Left ventricle myocardium superior (tissue), 1 donor: Measurements from ENCODE around the gene CCL15. TPM values are rescaled to one million over a fixed set of nuclear protein-coding genes. Genes with fewer than 3 reads are reported as not detected.
A peak's percentile ranks its signal among the peaks of the same experiment; 100 is the strongest.
"Not testable (repeated sequence)": the region's sequence is repeated elsewhere in the genome, so short reads cannot be mapped to it uniquely, and the experiment has no call there.

ENCODE experiments used
- ATAC-seq: fragments of 200-7000 bp; cut with Tn5 transposase; one replicate; pipeline ENCODE4 v1.9.1; 2020; ENCODE audit warnings: mild to moderate bottlenecking, moderate library complexity
- DNase-seq: peaks from one replicate; pipeline ENCODE4 v3.0.0-alpha.2; 2020
- intact Hi-C: fragments of 100-400 bp; cut with micrococcal nuclease; formaldehyde crosslinking; loops from one replicate; pipeline ENCODE4 v1.11.0; 2022
- long read RNA-seq: library from polyadenylated mRNA; unstranded; transcript quantifications from one replicate; pipeline ENCODE4 v2.0.0, GENCODE V29; 2021
- total RNA-seq: library from RNA; stranded (reverse); fragmentation: NEBNext Ultra II Directional; extraction: Animal tissue kit (Norgen Biotek cat#: 25700); gene quantifications from one replicate; pipeline ENCODE4 v1.2.1, GENCODE V29; 2021
- donor health status: DM: no; HTN: yes; CAD: no; lungs with severe emphysema.

CCL15 gene, protein sequence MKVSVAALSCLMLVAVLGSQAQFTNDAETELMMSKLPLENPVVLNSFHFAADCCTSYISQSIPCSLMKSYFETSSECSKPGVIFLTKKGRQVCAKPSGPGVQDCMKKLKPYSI
- not detected for total RNA-seq
- long read RNA-seq: 0 reads

DNA sequence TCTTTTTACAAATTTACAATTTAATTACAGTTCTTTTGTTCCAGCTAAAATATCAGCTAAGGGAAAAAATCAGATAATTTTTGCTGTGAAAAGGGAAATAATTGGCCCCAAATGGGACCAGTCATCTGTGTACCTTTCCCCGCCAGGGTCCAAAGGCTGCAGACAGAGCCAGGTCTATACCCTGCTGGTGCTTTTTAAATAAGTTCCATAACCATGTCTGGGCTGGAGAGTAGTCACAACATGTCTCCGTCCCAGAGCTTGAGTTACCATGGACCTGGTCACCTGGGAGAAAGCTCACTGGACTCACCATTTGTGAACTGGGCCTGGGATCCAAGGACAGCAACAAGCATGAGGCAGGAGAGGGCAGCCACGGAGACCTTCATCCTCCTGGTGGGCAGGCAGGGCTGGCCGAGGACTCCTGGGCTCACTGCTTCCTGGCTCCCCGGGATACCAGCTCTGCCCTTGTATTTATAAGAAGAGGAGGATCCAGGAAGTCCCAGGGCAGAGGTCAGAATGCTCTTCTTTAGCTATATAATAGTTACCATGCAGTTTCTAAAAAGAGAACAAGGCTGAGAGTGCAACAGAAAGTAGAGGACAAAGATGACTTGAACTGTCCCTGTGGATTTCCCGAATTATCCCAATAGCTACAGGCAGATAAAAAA is at the start of gene CCL15:
CCL15 (minus strand) TSS at position 444 of the 662 bp plus-strand sequence; CDS start at position 383, 61 bp downstream.
- intact Hi-C loops: no loop called here
- no peak for ATAC-seq

DNA sequence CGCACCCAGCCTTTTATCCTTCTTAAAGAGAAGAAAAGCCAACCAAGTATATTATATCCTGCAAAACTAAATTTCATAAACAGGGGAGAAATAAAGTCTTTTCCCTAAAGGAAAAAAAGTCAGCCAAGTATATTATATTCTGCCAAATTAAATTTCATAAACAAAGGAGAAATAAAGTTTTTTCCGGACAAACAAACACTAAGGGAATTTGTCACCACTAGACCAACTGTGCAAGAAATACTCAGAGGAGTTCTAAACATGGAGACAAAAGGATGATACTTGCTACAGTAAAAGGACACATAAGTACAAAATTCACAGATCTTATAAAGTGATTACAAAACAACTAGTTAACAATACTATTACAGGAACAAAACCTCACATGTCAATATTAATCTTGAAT is 48.3 kb upstream of the CCL15 start:
- intact Hi-C loops: no loop called here
- DNase-seq (no peak), ATAC-seq (no peak)

More for the DNA sequence above, at the start of gene CCL15:
- DNase-seq: no peak

DNA sequence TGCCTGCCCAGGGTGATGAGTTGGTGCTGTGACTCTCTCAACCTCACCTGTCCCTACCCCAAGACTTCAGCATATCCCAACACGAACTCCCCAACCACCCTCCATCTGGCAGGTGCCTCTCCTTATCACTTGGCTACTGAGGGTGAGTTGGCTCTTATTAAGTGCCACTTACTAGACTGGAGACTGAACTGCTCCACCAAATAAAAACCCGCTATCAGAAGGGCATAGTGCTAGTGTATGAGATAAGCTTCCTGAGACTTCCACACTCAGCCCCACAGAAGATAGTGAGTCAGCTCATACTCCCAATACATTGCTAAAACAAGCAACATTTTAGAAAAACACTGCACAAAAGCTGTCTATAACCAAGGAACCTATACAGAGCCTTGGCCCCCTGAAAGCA is 46.7 kb upstream of the CCL15 start:
- ATAC-seq (no peak), DNase-seq (no peak)
- intact Hi-C loops: no loop called here

DNA sequence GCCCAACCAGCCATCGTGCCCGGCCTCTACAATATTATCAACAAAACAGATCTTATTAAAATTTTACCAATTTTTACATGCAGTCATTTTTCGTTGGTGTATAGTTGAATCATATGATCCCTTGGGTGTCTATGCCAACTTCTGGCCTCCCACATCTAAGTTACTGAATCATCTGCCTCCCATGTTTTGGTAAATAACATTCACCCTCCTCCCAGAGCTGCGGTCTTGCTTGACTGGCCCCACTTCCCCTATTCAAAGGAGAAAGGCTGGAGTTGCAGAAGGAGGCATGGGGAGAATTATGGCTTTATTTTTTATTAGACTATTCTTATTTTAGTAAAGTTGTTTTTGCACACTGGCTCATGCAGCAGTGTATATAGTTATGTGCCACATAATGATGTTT is 34.9 kb upstream of the CCL15 start:
- intact Hi-C loops: no loop called here
- no peak for DNase-seq
- ATAC-seq: no peak

DNA sequence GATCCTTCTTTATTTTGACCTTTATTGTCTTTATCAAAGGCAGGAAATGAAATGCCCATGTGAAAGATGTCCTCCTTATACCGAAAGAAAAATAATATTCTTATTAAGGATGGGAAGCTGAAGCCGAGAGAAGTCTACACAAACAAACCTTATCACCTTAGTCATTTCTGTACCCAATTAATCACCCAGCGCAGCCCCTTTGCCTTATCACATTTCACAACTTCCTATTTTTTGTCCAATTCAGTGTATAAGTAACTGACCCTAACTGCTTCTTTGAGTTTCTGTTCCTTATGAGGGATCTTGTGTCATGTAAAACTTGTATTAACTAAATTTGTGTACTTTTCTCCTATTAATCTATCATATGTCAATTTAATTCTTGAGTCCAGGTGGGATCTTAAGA is 32.8 kb upstream of the CCL15 start:
- intact Hi-C loops: no loop called here
- DNase-seq (no peak), ATAC-seq (no peak)

DNA sequence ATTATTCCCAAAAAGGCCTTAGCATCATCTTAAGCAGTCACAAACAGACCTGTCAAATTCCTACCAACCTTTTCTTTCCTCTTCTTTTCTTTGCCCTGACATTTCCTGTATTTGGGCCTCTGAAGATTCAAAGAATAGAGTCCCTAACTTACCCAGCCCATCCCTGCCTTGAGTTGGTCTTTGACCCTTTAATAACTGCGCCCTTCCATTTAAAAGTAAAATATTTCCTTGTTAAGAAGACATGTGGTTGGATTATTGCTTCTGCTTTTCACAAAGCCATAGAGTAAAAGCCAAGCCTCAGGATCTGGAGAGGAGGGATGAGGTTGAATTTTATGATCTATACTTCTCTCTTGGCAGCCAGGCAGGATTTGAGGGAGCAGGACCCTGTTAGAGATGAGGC is 29.6 kb upstream of the CCL15 start:
- DNase-seq: no peak
- intact Hi-C loops: no loop called here
- ATAC-seq: no peak

DNA sequence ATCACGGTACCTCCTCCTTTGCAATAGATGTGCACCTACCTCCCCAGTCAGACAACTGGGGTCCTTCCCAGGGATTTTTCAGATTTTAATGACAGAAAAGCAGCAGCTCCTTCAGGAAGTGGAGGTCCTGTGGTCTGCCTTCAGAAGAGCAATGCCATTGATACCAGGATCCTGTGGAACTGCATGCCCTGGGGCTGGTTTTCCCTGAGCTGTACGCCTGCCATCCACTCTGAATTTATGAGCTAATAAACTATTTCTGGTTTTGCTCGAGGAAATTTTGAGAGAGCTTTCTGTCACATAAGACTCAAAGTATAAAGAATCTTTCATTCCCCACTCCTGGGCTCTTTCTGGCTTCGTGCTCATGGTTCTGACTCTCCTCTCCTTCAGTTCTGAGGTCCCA is 26.4 kb upstream of the CCL15 start:
- ATAC-seq (no peak), DNase-seq (no peak)
- intact Hi-C loops: no loop called here

DNA sequence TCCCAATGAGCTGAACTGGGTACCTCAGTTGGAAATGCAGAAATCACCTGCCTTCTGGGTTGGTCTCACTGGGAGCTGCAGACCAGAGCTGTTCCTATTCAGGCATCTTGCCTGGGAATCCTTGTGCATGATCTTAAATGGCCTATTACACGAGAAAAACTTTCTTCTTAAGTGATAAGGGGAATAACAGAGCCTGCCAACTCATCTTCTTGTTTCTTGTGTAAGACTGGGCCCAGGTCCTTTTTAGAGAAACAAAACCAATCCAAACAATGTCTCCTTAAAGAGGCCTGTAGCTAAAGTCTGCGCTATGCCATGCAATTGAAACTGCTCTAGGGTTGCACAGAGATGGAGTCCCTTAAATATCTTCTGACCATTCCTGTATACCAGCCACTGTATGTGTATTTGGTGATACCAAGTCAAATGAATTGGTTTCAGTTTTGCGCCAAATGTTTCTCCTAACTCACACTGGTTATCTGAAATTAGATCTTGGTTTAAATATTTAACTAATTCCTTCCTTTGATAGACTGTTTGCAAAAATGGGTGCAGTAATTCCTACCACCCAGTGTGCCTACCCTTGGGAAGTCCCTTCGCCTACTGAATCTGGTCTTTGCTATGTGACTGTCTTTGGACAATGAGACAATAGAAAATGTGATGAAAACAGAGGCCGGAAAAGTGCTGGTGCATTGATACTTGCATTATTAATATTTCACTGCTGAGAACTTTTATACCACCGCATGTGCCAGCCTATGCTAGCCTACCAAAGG is 22.9 kb upstream of the CCL15 start:
- DNase-seq (no peak), ATAC-seq (no peak)
- intact Hi-C loops: no loop called here

DNA sequence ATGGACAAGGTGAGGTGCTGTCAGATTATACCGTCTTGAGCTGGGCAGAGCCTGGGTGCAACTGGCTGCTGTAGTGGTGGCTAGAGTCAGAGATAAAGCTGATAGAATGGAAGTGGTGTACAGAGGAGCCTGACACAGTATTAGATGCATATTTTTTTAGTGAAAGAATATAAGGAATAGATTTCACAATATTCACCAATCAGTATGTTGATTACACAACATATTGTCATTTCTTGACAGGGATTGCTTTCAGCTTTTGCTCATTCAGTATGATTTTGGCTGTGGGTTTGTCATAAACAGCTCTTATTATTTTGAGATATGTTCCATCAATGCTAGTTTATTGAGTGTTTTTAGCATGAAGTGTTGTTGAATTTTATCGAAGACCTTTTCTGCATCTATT is 18.1 kb upstream of the CCL15 start:
- DNase-seq (no peak), ATAC-seq (no peak)
- intact Hi-C loops: no loop called here

DNA sequence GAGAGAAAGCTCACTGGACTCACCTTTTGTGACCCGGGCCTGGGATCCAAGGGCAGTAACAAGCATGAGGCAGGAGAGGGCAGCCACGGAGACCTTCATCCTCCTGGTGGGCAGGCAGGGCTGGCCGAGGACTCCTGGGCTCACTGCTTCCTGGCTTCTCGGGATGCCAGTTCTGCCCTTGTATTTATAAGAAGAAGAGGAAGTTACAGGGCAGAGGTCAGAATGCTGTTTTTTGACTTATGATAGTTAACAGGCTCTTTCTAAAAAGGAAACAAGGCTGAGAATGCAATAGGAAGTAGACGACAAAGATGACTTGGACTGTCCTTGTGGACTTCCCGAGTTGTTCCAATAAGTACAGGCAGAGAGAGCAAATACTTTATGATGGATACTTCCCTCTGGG is 16.4 kb upstream of the CCL15 start, which contains the start of gene CCL23:
CCL23 (minus strand) TSS at position 174 of the 400 bp plus-strand sequence; CDS start at position 99, 75 bp downstream.
- no peak for DNase-seq
- intact Hi-C loops: no loop called here
- ATAC-seq: peak; percentile 17

DNA sequence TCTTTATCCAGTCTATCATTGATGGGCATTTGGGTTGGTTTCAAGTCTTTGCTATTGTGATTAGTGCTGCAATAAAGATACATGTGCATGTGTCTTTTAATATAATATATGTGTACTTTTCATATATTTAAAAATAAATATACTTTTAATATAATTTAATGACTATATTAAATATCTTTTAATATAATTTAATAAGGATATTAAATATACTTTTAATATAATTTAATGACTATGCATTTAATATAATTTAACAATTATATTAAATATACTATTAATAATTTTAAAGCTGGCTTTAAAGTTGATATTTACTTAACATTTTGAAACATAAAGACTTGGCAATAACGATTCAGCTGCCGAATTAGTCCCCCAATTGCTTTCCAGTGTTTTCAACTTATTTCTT is 15.2 kb upstream of the CCL15 start:
- DNase-seq (no peak), ATAC-seq (no peak)
- intact Hi-C loops: no loop called here

DNA sequence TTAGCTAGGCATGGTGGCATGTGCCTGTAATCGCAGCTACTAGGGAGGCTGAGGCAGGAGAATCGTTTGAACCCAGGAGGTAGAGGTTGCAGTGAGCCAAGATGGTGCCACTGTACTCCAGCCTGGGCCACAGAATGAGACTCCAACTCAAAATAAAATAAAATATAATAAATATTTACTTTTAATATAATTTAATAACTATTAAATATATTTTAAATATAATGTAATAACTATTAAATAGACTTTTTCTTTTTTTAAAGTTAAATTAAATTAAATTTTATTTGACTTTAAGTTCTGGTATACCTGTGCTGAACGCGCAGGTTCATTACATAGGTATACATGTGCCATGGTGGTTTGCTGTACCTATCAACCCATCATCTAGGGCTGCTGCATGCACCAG is 14.5 kb upstream of the CCL15 start:
- ATAC-seq, DNase-seq, intact Hi-C loops: not testable (repeated sequence)

DNA sequence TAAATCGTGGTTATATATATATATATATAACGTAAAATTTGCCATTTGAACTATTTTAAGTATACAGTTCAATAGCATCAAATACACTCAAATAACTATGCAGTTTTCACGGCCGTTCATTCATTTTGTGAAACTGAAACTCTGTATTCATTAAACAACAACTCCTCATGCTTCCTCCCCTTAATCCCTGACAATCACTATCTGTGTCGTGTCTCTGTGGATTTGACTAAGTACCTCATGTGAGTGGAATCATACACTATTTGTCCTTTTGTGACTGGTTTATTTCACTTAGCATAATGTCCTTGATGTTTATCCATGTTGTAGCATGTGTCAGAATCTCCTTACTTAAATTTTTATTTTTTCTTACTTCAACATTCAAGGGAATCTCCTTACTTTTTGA is 13.6 kb upstream of the CCL15 start:
- intact Hi-C loops: no loop called here
- ATAC-seq: no peak
- DNase-seq: no peak

DNA sequence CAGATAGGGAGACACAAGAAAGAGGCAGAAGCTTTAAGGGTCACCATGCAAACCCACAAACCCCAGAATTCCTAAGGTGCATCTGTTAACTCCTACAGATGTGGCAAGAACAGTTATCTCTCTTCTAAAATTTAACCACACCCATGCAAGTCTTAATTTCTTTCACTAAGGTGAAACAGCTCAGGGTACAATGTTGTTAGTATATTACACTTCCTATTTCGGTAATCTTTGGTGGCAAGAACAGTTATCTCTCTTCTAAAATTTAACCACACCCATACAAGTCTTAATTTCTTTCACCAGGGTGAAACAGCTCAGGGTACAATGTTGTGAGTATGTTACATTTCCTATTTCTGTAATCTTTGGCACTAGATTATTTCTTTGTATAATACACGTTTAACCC is 9.8 kb upstream of the CCL15 start:
- intact Hi-C loops: no loop called here
- DNase-seq (no peak), ATAC-seq (no peak)

DNA sequence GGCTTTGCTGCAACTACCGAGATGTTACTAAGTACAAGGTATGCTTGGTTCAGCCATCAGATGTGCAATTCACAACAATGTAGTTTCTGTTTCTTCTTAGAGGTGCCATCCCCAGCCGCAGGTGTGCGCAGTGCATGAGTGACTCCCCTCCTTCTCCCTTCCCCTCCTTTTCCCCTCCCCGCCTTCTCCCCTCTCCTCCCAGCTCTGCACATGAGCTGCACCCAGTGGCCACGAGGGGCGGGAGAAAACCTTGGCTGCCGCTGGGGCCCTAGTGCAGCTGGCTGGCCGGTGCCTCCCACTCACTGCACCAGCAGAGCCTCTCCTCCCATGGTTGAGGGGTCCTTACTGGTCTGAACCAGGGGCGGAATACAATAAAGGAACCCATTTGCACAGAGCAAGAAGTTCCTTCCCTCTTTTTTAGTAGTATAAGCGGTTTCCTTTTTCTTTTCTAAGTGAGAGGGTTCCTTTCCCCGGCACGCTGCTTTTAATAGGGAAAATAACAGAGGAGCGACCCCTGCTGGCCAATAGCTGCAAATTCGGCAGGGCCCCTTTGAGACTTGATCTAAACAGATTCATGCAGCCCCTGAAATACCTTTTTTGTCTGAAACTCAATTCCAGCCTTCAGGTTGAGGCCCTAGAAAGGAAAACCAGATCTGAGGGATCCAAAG is 7.8 kb upstream of the CCL15 start:
- no peak for DNase-seq
- intact Hi-C loops: no loop called here
- ATAC-seq: no peak

DNA sequence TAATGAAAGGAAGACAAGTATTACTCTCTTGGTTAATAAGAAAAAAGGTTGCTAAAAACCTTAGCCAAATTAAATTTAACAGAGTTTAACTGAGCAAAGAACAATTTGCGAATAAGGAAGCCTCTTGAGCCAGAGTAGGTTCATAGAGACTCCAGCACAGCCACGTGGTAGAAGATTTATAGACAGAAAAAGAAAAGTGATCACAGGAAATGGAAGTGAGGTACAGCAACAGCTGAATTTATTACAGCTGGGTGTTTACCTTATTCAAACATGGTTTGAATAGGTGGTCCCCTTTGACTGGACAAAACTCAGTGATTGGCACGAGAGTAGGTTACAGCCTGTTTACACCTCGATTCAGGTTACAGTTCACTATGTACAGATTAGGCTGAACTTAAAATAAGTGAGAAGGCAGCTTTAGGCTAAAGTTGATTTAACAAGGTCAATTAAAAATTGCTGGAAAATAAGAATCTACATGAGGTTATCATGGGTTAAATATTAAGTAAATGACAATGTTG is 3.3 kb upstream of the CCL15 start:
- ATAC-seq: no peak
- DNase-seq: no peak
- intact Hi-C loops: no loop called here

DNA sequence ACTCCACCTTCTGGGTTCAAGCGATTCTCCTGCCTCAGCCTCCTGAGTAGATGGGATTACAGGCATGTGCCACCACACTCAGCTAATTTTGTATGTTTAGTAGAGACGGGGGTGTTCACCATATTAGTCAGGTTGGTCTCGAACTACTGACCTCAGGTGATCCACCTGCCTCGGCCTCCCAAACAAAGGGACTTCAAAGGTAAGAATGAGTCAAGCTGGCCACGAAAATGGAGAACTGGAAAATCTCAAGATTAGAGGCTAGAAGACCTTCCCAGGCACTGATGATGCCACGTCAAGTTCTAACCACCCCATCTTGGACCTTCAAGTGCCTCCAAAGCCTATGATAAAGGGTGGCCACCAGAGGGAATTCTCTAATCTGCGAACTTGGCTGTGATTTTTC is 1.3 kb upstream of the CCL15 start:
- DNase-seq: no peak
- no peak for ATAC-seq
- intact Hi-C loops: no loop called here

DNA sequence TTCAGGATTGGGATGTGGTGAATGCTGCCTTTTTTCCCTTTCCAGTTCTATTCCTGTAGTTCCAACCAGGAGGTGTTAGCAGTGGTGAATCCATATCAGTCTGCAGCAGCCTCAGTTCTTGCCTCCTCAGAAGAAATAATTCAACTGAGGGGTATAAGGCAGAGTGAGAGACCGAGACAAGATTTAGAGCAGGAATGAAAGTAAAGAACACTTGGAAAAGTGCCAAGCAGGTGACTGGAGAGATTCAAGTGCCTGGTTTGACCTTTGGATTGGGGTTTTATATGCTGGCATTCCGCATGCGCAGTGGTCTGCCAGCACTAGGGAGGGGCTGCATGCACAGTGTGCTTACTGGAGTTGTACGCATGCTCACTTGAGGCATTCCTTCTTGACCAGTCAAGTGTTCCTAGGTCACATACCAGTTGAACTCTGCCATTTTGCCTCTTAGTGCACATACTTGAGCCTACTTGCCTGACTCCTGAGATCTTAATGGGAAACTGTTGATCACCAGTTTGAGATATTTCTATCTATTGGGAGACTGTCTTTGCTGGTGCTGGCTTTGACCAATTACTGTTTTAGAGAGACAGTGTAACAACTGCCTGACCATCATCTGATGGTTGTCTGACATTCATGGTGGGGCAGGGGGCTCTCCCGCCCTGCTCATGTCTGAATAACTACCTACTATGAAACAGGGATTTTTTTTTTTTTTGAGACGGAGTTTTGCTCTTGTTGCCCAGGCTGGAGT is 680 bp upstream of the CCL15 start:
- ATAC-seq: no peak

DNA sequence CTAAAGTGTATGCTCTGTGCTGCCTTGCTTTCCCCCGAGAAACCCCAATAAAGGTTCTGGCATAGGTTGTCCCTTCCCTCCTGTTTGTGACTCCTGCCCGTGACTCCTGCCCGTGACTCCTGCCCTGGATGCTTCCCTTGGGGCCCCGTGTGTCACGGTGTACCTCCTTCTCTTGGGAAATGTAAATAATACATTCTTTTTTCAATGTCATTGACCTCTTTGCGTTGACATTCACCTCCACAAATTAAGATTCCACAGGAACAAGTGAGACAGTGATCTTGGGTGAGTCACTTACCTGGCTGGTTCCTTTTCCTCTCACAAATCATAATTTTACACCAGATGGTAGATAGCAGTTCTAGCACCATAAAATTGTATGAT is 632 bp downstream of the CCL15 start:
- DNase-seq (no peak), ATAC-seq (no peak)
- intact Hi-C loops: no loop called here

More for the DNA sequence above, 680 bp upstream of the CCL15 start:
- intact Hi-C loops: no loop called here
- DNase-seq: no peak
